ENCODE results near the gene OR4L1. TPM values are rescaled to one million over a fixed set of nuclear protein-coding genes. Genes with fewer than 3 reads are reported as not detected.

Gene OR4L1
- total and polyA plus RNA-seq, 2 donors (not counting 3 experiments of a cell fraction or from before 2014, with no cell fraction given) = not detected

DNA sequence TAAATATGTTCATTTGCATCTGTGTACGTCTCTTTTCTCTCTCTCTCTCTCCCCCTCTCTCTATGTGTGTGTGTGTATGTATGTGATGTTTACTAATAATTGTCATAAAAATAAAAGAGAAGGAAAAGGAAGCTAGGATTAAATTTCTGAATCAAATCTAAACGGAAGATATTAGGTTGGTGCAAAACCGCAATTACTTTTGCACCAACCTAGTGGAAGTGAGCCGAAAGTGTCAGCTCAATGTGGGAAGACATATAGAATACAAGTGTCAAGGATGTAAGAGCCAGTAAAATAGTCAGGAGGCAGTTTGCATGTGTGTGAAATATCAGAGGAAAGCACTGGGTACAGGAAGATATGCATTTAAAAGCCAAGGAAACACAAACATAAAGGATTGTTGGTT, 32.2 kb downstream of the OR4L1 start:
- Histone ChIP-seq H3K9me3 (replicated peaks; ENCODE audit: control insufficient read depth, insufficient read depth, low read length) (peaks cover 1% of the 10 kb centered on the region), H2AFZ (ENCODE audit: low read depth, low read length) (no peak overlapping the region), H3K27me3 (ENCODE audit: control insufficient read depth in 2 of 2, insufficient read depth in 2 of 2, low read length in 2 of 2) (no peaks in the 10 kb centered on the region), H3K9me1 (replicated peaks; ENCODE audit: control insufficient read depth, extremely low read depth, insufficient read depth, low read length) (no peaks in the 10 kb centered on the region), H3K4me2 (ENCODE audit: insufficient read depth, low read length) (no peak overlapping the region), H4K20me1 (replicated peaks; ENCODE audit: control insufficient read depth, extremely low read depth, insufficient read depth, low read length) (no peaks in the 10 kb centered on the region), H3K36me3 (ENCODE audit: control insufficient read depth in 2 of 2, extremely low read depth in 1 of 2, insufficient read depth in 2 of 2, low read length in 2 of 2) (no peaks in the 10 kb centered on the region), H3K4me3 (replicated peaks in 1 of 3; ENCODE audit: insufficient read depth in 1 of 3, low read depth in 1 of 3, low read length in 3 of 3) (no peak overlapping the region), H3K79me2 (ENCODE audit: control insufficient read depth, insufficient read depth, low read length) (no peaks in the 10 kb centered on the region), H3K27ac (ENCODE audit: insufficient read depth, low read depth, low read length) (no peak overlapping the region), H3K9ac (replicated peaks; ENCODE audit: extremely low read depth, insufficient read depth, low read length) (no peak overlapping the region), H3K4me1 (ENCODE audit: control insufficient read depth, extremely low read depth, insufficient read depth, low read length) (no peaks in the 10 kb centered on the region)
- intact Hi-C loops (cut with micrococcal nuclease) = no loop called here
- ChIA-PET POLR2A (no interaction called here), CTCF (no interaction called here)
- BruUV-seq (replicated peaks) = no TSS peak
- FAIRE-seq = no peak
- dilution Hi-C loops (cut with MboI; ENCODE audit: extremely low pct_ligation_motif_present, low sequenced_read_pairs) = no loop called here
- no peak for DNase-seq (ENCODE audit: low read depth, low spot score)
- no peak for TF ChIP-seq GATA2 (IDR thresholded peaks at IDR 0.05; ENCODE audit: insufficient read depth, insufficient read length, low read depth, low read length)
- TF ChIP-seq, protein P1, sequence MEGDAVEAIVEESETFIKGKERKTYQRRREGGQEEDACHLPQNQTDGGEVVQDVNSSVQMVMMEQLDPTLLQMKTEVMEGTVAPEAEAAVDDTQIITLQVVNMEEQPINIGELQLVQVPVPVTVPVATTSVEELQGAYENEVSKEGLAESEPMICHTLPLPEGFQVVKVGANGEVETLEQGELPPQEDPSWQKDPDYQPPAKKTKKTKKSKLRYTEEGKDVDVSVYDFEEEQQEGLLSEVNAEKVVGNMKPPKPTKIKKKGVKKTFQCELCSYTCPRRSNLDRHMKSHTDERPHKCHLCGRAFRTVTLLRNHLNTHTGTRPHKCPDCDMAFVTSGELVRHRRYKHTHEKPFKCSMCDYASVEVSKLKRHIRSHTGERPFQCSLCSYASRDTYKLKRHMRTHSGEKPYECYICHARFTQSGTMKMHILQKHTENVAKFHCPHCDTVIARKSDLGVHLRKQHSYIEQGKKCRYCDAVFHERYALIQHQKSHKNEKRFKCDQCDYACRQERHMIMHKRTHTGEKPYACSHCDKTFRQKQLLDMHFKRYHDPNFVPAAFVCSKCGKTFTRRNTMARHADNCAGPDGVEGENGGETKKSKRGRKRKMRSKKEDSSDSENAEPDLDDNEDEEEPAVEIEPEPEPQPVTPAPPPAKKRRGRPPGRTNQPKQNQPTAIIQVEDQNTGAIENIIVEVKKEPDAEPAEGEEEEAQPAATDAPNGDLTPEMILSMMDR (IDR thresholded peaks at IDR 0.05; ENCODE audit: extremely low read depth in 1 of 2, insufficient read depth in 1 of 2, low read depth in 1 of 2, low read length in 2 of 2) = no peak
- TF ChIP-seq JUN (IDR thresholded peaks at IDR 0.05; ENCODE audit: borderline replicate concordance, insufficient read depth, insufficient read length, low read depth) = no peak
- TF ChIP-seq FOS (IDR thresholded peaks at IDR 0.05; ENCODE audit: borderline replicate concordance, insufficient read depth, low read length) = no peak
- TF ChIP-seq, protein P2, sequence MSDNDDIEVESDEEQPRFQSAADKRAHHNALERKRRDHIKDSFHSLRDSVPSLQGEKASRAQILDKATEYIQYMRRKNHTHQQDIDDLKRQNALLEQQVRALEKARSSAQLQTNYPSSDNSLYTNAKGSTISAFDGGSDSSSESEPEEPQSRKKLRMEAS (IDR thresholded peaks at IDR 0.05; ENCODE audit: insufficient read depth, insufficient read length) = no peak
- no peak for TF ChIP-seq POLR2A (IDR thresholded peaks at IDR 0.05; ENCODE audit: low read depth, low read length)
- TF ChIP-seq POLR2AphosphoS5 (IDR thresholded peaks at IDR 0.05; ENCODE audit: insufficient read depth, low read depth, low read length) = no peak
- TF ChIP-seq EZH2 (IDR thresholded peaks at IDR 0.05; ENCODE audit: borderline replicate concordance, low read depth, low read length, severe bottlenecking) = no peak
- no peak for TF ChIP-seq MYC (IDR thresholded peaks at IDR 0.05; ENCODE audit: low read depth, low read length)

Data from endothelial cell of umbilical vein (primary cell).